K562 (cell line): ENCODE data around the gene CPED1.

Source experiments
- POLR2AphosphoS5 ChIP-seq: IDR thresholded peaks from 2 replicates; pipeline ENCODE4 v1.6.1; 2011; ENCODE audit warnings: mild to moderate bottlenecking, low read depth, low read length, moderate library complexity; ENCODE audit not compliant: control insufficient read depth, insufficient read depth
- RBM14 ChIP-seq: fragments of 200-400 bp; formaldehyde crosslinking; IDR thresholded peaks from 2 replicates; pipeline ENCODE4 v1.6.1; 2018; ENCODE audit warnings: low read depth, mild to moderate bottlenecking, low read length, moderate library complexity, borderline replicate concordance; ENCODE audit not compliant: insufficient read depth

DNA sequence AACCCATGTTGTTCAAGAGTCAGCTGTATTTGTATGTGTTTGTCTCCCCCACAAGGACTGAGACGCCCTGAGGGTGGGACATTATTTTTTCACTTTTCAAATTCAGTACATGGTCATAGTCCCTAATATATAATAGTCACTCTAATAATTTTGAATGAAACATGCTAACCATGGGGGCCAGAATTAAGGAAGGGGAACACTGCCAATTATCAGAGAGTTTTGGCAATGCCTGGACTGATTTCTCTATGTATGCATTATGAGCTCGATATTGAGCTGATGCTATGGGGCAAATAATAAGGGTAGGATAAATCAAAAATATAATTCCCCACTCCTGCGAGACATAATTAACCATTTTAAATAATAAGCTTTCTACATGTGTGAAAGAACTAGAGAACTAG lies 87.4 kb downstream of the CPED1 start:
- TF ChIP-seq POLR2AphosphoS5 (no peak), RBM14 (no peak)
